Omental fat pad (tissue), 4 donors: ENCODE results near the gene CYSTM1. TPM values are rescaled to one million over a fixed set of nuclear protein-coding genes. Genes with fewer than 3 reads are reported as not detected.

ENCODE experiments used
- ATAC-seq: fragments of 150-250 bp; one replicate; pipeline ENCODE4 v1.9.1; 2016; ENCODE audit warnings: mild to moderate bottlenecking, moderate library complexity; ENCODE audit not compliant: low FRiP score
- DNase-seq: peaks from one replicate; pipeline ENCODE4 v3.0.0-alpha.2; 2019; ENCODE audit warnings: low spot score
- total RNA-seq, 4 donors: library from RNA; depleted of rRNA; stranded (reverse); fragments of >200 nt; gene quantifications; one replicate each; pipeline ENCODE4 v1.1.0, GENCODE V29; 2016
- TF ChIP-seq, protein P1 (sequence below), 3 donors: fragments of 450-650 bp; IDR thresholded peaks; one replicate each; pipeline ENCODE4 v1.5.1; 2016 to 2017; ENCODE audit warnings: antibody characterized with exemption in 3 of 3, mild to moderate bottlenecking in 3 of 3, moderate library complexity in 2 of 3

Gene CYSTM1
- total RNA-seq, 4 donors from 2014 or later = 105 to 164 (median 140) TPM

DNA sequence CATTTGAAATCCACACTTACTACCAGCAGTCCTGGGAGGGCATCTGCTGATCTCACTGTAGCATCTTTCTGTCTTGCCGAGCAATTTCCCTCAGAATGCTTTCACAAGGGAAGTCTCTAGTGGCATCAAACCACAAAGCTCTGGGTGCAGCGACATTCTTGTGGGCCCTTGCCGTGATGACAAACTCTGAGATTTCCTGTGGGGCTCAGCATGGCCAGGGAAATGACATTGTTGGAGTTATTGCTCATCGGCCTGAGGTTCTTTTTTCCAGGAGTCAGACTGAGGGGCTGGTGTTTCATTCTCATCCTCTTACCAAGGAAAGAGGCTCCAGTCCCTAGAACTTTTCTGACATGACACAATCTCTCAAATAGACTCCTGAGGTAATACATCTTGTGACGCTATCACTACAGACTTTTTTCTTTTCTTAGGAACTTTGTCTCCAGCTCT, 76.6 kb downstream of the CYSTM1 start:
- DNase-seq = no peak
- TF ChIP-seq, protein P1, sequence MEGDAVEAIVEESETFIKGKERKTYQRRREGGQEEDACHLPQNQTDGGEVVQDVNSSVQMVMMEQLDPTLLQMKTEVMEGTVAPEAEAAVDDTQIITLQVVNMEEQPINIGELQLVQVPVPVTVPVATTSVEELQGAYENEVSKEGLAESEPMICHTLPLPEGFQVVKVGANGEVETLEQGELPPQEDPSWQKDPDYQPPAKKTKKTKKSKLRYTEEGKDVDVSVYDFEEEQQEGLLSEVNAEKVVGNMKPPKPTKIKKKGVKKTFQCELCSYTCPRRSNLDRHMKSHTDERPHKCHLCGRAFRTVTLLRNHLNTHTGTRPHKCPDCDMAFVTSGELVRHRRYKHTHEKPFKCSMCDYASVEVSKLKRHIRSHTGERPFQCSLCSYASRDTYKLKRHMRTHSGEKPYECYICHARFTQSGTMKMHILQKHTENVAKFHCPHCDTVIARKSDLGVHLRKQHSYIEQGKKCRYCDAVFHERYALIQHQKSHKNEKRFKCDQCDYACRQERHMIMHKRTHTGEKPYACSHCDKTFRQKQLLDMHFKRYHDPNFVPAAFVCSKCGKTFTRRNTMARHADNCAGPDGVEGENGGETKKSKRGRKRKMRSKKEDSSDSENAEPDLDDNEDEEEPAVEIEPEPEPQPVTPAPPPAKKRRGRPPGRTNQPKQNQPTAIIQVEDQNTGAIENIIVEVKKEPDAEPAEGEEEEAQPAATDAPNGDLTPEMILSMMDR (IDR thresholded peaks at IDR 0.05) = no peak
- ATAC-seq = peak; percentile 15

DNA sequence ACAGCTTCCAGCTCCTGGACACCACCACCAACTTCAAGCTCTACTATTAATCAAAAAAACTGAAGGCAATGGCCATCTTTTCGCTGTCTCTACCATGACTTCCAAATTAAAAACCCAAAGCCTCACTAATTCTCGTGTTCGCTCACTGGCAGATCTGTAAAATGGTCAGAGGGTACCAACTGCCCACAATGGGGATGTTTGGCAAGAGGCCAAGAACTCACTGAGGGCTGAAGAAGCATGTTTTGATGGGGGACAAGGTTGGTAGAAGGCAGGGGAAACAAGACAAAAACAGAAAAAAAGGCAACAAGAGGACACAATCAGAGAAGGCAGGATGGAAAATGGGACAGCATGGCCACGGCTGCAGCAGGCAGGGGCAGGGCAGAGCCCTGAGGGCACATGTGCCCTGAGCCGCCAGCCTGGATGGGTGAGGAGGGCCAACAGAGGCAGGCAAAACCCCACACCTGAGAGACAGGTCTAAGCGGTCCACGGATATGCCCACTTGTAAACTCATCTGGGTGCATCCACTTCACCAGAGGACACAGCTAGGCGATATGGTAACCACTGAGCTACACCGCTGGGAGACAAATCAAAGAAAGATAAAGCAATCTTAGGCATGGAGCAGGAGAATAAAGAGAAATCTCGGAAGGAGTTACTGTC, 77.6 kb downstream of the CYSTM1 start:
- TF ChIP-seq, protein P1 (IDR thresholded peaks at IDR 0.05) = no peak
- no peak for DNase-seq
- ATAC-seq = no peak

DNA sequence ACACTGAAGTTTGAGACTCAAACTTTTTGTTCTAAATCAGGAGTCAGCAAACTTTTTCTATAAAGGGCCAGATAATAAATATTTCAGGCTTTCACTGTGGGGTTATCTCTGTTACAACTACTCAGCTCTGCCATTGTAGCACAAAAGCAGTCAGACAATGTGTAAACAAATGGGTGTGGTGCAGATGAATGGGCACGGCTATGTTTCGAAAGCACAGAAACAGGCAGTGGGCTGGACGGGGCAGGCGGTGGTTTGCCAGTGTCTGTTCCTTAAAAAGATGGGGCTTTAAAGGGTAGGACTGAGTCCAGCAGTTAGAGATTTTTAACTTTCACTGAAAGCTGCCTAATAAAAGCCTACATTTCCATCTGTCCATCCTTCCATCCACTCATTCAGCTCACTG, 79.0 kb downstream of the CYSTM1 start:
- ATAC-seq (no peak), DNase-seq (no peak)
- TF ChIP-seq, protein P1 (IDR thresholded peaks at IDR 0.05) = no peak

DNA sequence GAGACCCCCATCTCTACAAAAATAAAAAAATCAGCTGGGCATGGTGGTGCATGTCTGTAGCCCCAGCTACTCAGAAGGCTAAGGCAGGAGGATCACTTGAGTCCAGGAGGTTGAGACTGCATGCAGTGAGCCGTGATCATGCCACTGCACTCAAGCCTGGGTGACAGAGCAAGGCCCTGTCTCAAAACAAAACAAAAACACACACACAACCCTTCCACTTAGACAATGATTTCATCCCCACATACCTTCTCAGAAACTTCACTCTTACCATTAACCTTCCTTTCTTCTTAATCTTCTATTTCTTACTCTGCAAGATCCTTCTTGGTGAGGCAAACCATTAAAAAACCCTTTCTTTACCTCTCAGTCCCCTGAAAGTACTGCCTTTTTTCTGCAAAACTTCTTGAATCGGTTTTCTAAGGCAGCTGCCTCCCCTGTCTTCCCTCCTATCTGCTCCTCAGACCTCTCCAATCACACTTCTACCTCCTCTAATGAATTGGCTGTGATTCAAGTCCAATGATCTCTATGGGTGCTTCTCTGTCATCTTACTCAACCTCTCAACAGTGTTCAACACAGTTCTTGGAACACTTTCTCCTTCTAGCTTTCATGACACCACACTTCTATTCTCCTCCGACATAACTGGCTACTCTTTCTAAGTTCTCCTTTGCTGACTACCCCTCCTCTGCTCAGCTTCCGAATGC, 80.6 kb downstream of the CYSTM1 start:
- ATAC-seq = no peak
- TF ChIP-seq, protein P1 (IDR thresholded peaks at IDR 0.05) = no peak
- no peak for DNase-seq

- ATAC-seq (no peak), DNase-seq (no peak)
- TF ChIP-seq, protein P1 (IDR thresholded peaks at IDR 0.05) = no peak
Observed at GRCh38 chr5:140256726-140257125, 81.7 kb downstream of the CYSTM1 start.

GRCh38 chr5:140258016-140258415, 83.0 kb downstream of the CYSTM1 start:
- no peak for DNase-seq
- ATAC-seq = no peak
- TF ChIP-seq, protein P1 (IDR thresholded peaks at IDR 0.05) = no peak

GRCh38 chr5:140258873-140259272, 83.9 kb downstream of the CYSTM1 start:
- ATAC-seq = no peak
- TF ChIP-seq, protein P1 (IDR thresholded peaks at IDR 0.05) = no peak

More at GRCh38 chr5:140258873-140259272, 83.9 kb downstream of the CYSTM1 start:
- DNase-seq = no peak
